Inflammatory macrophage treated with lipopolysaccharide for 1 hour (primary cell): ENCODE results near the gene CDC42SE2.
"Not testable (repeated sequence)": the region's sequence is repeated elsewhere in the genome, so short reads cannot be mapped to it uniquely, and the experiment has no call there.

Experiments used
- DNase-seq, 2 donors: peaks; one replicate each; pipeline ENCODE4 v3.0.0-alpha.2; 2020 to 2022

The CDC42SE2 gene

DNA sequence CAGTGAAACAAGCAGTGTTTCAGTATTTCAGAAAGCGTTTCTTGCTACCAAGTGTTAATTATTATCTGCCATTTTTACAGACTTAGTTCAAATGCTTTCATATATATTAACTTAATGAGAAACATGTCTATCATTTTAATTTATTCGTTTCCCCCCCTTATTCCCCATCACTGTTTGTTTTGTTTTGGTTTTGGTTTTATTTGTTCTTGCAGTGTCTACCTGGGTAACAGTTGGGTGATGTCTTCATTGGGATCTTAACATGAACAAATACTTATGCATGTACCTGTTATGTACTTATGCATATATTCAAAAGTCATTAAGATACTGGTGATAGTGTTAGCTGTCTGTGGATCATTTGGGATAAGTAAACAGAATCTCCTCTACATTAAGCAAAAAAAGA is 108.0 kb downstream of the CDC42SE2 start:
- DNase-seq: no peak

DNA sequence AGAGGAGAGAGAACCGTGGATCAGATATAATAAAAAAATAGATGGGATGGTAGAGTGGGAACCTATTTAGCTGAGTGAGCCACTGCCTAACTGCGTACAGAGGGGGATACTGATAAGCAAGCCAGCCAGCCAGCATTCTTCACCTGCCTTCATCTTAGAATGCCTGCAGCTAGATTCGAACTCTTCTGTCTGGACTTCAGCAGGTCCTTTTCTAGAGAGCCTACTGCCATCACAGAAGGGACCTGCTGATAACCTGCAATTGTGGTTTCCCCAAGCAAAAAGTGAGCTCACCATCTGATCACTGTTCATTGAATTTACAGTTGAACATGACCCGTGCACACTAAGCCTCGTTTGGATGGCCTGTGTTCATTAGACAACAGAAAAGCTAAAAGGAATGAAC is 109.4 kb downstream of the CDC42SE2 start:
- DNase-seq: no peak

DNA sequence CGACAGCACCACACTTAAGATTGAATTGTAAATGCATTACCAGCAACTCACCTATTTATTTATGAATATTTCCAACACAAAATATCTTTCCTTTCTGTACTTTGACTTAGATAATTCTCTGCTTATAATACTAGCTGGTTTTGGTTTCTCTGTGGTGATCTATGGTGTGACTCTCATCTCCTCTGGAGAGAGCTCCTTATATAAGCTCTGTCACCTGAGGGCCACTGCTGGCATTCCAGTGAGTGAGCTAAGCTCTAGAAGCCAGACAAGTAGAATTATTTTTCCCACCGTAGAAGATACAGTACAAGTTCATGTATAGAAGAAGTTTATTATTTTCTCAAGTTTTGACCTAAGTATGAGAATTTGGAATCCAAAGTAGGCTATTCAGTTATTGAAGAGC is 111.5 kb downstream of the CDC42SE2 start:
- DNase-seq: no peak

DNA sequence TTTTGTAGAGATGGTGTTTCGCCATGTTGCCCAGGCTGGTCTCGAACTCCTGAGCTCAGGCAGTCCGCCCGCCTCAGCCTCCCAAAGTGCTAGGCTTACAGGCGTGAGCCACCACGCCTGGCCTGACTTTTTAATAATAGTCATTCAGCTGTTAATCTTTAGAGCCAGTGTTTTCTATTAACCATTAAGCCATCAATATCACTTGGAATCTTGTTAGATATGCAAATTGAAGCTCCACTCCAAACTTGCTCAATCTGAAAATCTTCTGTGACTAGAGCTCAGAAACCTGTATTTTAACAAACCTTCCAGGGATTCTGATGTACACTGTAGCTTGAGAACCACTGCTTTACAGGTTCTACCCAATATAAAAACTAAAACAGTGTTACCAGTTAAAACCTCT is 113.5 kb downstream of the CDC42SE2 start:
- DNase-seq: no peak

DNA sequence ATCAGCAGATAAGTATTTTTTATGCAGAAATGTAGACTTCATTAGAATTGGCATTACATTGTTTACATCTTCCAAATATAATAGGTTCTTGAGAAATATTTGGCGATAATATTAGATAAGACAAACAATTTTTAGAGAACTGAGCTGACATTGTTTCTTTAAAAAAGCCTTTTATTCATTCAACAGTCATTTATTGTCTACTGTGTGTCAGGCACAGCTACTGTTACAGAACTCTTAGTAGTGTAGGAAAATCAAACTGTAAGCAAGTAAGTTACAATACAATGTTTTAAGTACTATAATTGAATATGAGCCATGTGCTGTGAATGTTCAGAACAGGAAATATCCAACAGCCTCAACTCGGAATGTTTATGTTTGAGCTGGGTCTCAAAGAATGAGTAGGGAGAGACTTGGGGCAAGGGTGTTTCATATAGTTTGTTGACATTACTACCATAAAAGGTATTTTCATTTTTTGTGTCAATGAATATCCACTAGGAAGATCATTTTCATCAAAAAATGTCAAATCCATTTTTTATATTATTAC is 114.0 kb downstream of the CDC42SE2 start:
- DNase-seq: no peak

DNA sequence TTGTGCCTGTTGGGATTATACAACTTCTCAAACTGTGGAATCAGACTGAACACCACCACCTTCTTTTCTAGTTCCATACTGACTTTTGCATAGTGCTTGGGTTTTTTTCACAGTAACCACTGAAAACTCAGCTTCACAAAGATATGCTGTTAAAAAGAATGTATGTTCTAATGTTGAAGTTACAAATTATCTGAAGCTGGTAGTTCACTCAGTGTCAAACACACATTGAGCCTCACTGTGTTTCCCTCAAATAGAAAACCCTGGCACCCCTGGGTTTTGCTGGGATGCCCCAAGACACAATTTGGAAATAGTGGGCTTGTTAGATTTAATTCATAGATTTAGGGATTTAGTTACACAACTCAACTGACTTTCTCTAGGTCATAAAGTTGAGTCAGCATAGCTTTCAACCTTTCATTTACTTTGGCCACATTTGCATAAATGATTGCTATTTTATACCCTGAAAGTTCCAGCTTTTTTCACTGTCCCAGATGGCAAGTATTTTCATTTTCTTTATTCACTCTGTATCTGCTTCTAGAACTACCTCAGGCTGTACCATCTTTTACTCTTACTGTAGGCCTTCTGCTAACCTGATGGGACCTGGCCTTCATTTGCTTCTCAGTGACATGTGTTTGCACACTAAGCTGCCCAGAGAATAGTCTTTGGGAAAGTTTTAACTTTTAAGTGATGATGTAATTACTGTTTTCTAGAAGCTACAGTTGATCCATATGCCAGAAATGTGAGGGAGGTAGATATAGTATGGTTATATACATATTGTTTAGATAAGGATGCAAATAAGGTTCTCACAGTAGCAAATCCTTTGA is 115.1 kb downstream of the CDC42SE2 start:
- peak; percentile 42 to 59 for DNase-seq

DNA sequence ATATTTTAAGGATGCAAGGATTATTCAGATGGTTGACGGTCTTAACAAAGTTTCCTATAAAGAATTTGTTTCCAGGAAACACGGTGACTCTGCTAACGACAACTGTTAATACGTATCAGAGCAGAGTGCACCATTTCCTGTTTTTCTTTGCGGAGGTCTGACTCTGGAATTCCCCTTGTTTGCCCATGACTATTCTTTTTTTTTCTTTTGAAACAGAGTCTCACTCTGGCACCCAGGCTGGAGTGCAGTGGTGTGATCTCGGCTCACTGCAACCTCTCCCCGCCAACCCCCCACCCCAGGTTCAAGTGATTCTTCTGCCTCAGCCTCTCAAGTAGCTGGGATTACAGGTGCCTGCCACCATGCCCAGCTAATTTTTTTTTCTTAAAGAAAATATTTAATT is 115.9 kb downstream of the CDC42SE2 start:
- peak; percentile 84 to 91 for DNase-seq

DNA sequence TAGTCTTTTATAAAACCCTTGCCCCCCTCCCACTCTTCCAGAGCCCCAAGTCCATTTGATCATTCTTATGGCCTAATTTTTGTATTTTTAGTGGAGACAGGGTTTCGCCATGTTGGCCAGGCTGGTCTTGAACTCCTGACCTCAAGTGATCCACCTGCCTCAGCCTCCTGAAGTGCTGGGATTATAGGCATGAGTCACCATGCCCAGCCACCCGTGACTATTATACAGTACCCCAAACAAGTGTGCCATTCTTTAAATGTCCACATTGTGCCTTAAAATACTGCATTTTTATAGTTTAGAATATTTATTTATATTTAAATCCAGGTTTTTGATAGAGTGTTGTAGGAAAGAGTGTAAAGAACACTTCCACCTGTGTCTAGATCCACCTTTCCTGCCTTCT is 116.4 kb downstream of the CDC42SE2 start:
- not testable (repeated sequence) for DNase-seq

DNA sequence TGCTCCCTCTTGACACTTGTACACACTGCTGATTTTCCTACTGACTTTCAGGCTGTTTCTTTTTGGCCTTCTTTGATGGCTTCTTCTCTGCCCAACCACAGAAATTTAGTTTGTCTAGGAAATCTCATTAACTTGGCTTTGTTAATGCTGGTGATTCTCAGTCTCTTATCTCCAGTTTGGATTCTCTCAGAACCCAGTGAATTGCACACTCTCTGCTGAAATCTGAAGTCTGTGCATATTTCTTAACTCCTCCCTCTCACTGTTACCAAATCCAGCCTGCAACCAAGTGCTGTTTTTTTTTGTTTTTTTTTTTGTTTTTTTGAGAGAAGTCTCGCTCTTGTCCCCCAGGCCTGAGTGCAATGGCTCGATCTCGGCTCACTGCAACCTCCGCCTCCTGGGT is 117.2 kb downstream of the CDC42SE2 start:
- DNase-seq: peak; percentile 51 to 52

DNA sequence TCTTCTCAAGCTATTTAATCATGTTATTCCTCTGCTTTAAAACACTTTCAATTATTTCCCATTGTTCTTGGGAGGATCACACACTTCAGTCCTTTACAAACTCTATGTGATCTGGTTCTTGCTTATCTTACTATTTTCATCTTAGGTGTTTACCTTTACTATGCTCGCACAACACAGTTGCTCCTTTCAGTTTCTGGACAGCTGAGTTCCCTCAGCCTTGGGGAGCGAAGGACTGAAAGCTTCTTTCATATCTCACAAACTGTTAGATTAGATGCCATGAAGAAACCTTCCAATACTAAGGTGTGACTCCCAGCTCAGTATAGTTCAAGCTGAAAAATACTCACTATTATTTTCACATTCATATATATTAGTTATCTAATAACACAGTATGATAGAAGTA is 117.9 kb downstream of the CDC42SE2 start:
- DNase-seq: no peak

DNA sequence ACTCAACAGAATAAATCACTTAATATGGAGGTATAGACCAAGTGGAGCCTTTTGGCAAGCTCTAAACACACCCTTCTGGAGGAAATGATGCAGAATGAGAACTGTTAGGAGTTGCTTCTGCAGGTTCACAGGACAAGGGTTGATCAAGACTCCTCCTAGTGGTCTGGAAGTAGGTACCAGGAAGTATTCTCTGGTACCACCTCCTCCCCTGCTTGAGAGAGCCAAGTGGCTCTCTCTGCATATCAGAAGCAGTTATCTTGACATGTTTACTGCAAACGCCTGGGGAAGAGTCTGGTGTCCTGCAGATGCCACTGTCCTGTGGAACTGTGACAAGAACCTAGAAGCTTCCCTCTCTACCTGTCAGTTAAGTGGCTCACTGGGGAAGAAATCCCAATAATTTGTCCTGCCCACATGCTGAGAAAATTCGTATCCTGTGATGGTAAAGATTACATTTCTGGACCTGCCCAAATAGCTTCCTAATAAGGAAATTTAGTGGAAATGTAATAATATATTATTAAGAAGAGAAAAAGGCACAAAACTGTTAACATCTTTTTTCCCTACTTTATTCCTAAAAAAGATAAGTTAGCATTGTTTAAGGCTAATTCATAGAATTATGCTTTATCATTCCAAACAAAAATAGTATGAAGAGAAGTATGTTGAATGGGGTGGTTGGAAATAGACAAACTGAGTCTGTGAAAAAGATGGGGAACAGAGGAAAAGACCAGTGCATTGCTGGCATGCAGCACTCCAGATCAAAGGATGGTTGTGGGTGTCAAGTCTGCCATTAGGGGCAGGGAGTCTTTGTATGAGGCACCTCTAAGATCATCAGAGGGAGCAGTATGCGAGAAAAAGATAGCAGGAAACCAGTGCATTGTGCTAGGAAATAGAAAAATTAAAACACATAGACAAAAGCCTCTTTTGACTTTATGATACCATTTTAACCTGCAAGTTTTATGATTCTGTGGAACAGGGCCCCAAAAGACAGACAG is 118.8 kb downstream of the CDC42SE2 start:
- DNase-seq: peak; percentile 55 to 62

DNA sequence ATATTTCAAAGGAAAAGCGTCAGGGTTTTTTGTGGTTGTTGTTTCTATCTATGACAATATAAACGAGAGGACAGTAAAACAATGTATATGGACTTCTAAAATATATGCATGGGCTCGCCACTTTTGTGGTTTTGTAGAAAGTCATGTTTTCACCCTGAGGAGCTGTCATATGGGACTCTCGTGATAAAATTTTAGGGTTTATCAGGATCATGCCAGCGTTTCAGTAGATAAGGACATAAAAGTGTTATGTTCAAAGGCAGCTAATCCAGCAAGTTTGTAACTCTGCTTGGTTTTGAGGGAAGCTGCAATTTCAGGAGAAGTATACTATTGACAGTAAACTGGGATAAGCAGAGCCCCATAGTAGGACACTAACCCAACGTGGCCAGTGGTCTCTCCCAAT is 120.3 kb downstream of the CDC42SE2 start:
- DNase-seq: no peak

DNA sequence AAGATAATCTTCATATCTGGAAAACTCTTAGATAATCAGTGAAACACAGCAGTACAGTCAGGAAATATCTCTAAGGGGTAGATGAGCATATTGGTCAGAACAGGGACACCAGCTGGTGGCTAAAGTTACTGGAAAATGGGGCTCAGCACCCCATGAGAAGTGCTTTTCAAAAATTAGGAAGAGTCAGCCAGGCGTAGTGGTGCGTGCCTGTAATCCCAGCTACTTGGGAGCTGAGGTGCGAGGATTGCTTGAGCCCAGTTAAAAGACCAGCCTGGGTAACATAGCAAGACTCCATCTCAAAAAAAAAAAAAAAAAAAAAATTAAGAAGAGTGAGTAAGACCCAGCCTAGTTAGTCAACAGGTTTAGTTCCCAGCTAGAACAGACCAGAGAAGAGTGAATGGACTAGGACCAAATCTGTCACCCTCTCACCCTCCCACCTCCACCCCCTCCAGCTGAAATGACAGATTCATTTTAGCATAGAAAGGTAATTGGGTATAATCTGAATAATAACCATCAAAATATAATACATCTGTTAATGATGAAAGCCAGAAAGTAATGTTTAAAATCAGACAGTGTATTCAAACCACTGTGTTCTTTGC is 120.9 kb downstream of the CDC42SE2 start:
- no peak for DNase-seq

DNA sequence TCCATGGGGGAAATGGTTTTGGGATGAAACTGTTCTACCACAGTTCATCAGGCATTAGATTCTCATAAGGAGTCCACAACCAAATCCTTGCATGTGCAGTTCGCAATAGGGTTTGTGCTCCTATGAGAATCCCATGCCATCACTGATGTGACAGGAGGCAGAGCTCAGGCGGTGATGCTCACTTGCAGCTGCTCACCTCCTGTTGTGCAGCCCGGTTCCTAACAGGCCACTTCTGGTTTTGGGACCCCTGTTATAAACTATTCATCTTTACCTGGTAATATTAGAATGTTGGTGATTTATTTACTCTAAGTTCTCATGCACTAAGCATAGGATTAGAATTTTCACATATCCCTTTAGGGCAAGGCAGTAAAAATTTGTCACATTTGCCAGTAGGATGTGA is 122.3 kb downstream of the CDC42SE2 start:
- no peak for DNase-seq

DNA sequence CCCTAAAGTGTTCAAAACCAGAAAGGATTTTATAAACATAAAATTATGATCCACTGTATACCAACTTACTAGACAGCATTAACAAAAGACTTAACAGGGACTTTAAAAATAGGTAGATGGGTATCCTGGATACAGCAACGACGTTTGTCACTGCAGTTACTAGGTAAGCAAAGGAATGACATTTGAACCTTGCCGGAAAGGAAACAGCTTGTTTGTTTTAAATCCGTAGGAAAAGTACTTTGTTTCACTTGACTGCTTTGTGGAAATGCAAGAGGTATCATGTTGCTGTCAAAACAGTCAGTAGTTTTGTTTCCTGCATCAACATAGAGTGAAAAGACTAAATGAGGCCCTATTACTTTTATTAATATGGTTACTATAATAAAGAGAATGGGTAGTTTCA is 122.9 kb downstream of the CDC42SE2 start:
- no peak for DNase-seq

DNA sequence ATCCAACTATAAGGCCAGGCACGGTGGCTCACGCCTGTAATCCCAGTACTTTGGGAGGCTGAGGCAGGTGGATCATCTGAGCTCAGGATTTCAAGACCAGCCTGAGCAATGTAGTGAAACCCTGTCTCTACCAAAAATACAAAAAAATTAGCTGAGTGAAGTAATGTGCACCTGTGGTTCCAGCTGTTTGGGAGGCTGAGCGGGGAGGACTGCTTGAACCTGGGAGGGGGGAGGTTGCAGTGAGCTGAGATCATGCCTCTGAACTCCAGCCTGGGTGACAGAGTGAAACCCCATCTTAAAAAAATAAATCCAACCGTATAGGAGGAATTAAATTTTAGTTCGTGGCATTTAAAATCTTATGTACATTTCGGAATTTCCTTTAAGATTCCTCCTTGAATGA is 123.4 kb downstream of the CDC42SE2 start:
- DNase-seq: no peak

DNA sequence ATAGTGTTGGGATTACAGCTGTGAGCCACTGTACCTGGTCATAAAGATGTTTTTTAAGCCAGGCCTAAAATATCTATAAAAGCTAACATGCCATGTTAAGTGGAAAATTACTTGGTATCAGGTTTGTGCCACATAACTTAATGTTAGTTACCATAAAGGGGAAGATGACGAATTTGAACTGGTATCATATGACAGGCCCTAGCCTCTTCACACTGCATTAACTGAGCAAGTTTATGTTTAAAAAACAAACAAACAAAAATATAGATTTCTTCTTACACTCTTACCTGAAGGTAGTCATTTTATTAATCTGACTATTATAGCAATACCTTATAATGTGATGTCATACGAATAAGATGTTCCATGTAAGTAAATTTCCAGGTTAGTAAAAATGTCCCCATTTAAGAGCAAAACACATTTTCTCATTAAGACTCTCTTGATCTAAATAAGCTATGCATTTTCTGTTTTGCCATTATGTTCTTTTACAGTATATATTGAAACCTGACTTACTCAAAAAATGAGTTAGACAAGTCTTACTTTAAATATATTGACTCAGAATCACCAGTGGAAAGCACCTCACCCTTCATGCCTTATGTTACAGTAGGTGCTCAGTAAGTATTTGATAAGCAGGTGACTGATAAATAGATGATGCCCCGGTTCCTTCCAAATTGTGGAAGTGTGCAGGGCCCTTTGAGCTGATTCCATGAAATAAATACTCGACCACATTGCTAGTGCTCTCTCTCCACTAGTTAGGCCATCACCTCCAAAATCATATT is 125.4 kb downstream of the CDC42SE2 start:
- DNase-seq: no peak

DNA sequence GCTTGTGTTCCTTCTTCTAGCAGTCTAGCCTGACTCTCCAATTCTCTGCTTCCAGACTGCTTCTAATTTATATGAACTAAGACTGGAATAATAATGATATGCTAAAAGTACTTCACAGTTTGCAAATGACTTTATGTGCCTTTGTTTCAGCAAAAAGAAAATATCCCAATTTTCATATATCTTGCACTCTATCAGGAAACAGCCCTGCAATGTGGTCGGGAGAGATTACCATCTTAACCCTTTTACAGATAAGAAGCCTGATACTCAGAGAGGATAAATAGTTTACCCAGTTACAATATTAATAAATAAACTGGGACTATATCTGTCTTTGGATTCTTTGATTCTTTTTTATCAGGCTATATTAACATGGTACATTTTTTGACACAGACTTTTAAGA is 126.0 kb downstream of the CDC42SE2 start:
- DNase-seq: no peak

DNA sequence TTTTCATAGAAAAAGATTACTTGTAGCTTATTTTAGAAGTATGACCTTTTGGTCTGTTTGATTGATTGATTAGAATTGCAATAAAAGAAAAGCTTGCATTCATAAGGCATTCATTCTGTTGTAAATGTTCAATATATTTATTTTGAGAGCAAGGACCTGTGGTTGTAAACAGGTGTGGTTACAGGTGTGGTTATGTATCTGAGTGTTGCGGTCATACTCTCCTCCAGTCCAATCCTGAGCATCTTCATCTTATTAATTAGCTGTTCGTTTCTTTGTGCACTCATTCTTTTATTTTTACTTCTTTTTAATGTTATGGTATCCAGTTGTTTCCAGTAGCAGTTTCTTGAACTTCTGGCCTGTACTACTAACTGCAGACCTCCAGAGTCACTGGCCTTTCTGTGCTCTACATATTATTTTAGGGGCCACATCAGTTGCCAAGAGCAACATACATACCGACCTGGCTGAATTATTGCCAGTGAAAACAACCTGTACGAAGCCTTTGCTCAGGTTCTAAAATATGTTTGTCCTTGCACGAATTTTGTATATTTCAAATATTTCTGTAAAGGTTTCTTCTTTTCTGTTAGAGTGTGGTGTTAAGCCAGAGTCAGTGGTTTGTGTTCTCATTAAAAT is 128.7 kb downstream of the CDC42SE2 start:
- DNase-seq: no peak

DNA sequence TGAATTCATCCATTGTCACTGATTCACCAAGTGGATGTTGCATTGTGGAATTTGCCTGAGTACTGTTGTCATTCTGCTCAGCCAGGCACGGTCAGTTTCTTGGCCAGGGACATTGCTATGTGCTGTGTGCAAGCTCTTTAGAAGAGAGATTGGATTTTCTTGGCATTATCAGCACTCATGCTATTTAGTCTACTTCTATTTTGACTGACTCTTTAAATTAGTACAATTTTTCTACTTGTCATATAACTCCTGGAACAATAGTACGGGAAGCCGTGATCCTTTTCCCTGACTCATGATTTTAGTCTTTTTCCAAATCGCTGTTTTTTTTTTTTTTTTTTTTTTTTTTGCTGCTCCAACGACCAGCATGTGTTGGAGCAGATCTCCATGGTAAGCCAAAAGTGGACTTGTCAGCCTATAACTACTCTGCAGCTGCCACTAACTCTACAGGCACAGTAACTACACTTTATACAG is 129.7 kb downstream of the CDC42SE2 start:
- DNase-seq: no peak

DNA sequence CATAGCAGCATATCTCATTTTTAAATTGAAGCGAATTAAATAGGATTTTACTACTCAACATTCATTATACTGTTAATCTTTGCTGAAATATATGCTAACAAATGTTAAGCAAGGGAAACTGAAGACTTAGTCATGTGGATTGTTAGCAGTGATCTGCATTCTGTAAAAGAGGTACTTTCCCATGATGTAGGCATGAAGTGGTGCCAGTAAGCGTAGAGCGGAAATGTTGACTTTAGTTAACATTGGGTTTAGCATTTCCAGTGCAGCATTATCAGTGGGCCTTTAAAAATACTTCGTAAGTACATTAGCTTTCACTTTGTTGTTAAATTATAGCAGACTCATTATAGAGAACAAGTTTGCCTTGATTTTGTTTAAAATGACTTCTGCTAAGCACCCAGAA is 130.3 kb downstream of the CDC42SE2 start:
- DNase-seq: peak in 1 of 2 donors; percentile 43

DNA sequence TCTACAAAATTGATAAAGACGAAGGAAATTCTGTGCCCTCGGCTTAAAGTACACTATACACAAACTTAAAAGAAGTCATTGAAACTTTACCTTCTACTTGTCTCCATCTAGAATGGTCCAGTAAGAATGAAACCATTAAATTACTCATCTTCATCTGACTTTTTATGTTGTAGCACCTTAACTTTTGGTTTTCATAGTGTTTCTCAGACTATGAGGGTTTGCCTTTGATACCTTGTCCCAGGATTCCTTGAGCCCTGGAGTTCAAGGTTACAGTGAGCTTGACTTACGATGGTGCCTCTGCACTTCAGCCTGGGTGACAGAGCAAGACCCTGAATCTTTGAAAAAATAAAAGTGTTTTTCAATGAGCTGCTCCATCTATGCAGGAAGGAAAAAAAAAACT is 132.2 kb downstream of the CDC42SE2 start:
- DNase-seq: no peak
